Fibroblast of lung (primary cell): ENCODE data around the gene DGLUCY. TPM values are rescaled to one million over a fixed set of nuclear protein-coding genes. Genes with fewer than 3 reads are reported as not detected.

ENCODE experiments used
- DNase-seq, 2 donors: peaks; one replicate each; pipeline versions ENCODE4 v3.0.0 to v3.0.0-alpha.2; 2010; ENCODE audit warnings: low read depth in 2 of 2
- H2AFZ ChIP-seq: 2 replicates; pipeline ENCODE4 v1.5.1; 2012; ENCODE audit warnings: low read length, control low read depth, inconsistent platforms
- H3K27ac ChIP-seq: 2 replicates; pipeline ENCODE4 v1.5.1; 2011; ENCODE audit warnings: low read length, control low read depth; ENCODE audit not compliant: insufficient read depth
- H3K27me3 ChIP-seq: 2 replicates; pipeline ENCODE4 v1.5.1; 2011; ENCODE audit warnings: mild to moderate bottlenecking, low read length; ENCODE audit not compliant: control insufficient read depth, insufficient read depth
- H3K36me3 ChIP-seq: 2 replicates; pipeline ENCODE4 v1.5.1; 2011; ENCODE audit warnings: low read length; ENCODE audit not compliant: control insufficient read depth, insufficient read depth
- H3K4me1 ChIP-seq: 2 replicates; pipeline ENCODE4 v1.5.1; 2011; ENCODE audit warnings: low read length; ENCODE audit not compliant: control insufficient read depth, insufficient read depth; ENCODE audit errors: extremely low read depth
- H3K4me2 ChIP-seq: 2 replicates; pipeline ENCODE4 v1.5.1; 2011; ENCODE audit warnings: low read length, control low read depth; ENCODE audit not compliant: insufficient read depth; ENCODE audit errors: extremely low read depth
- H3K4me3 ChIP-seq, 4 experiments: fragments of 200-600 bp in 1 of 4; sonication (generic) in 1 of 4; replicated peaks in 1 of 4; 2 replicates each; pipeline ENCODE4 v1.5.1; 2011 to 2016; ENCODE audit warnings: low read length in 4 of 4, low read depth in 3 of 4, mild to moderate bottlenecking in 3 of 4, control low read depth in 2 of 4, inconsistent platforms in 1 of 4, mixed read lengths in 1 of 4; ENCODE audit not compliant: insufficient read depth in 1 of 4; ENCODE audit errors: control extremely low read depth in 1 of 4
- H3K79me2 ChIP-seq: 2 replicates; pipeline ENCODE4 v1.5.1; 2012; ENCODE audit warnings: mild to moderate bottlenecking, low read length, inconsistent platforms; ENCODE audit not compliant: control insufficient read depth, insufficient read depth
- H3K9ac ChIP-seq: 2 replicates; pipeline ENCODE4 v1.5.1; 2011; ENCODE audit warnings: mild to moderate bottlenecking, low read length, control low read depth; ENCODE audit not compliant: insufficient read depth
- H3K9me3 ChIP-seq: 2 replicates; pipeline ENCODE4 v1.5.1; 2012; ENCODE audit warnings: low read depth, low read length; ENCODE audit not compliant: control insufficient read depth, insufficient read depth
- H4K20me1 ChIP-seq: 2 replicates; pipeline ENCODE4 v1.5.1; 2011; ENCODE audit warnings: low read length; ENCODE audit not compliant: control insufficient read depth, insufficient read depth; ENCODE audit errors: extremely low read depth
- CTCF ChIP-seq, 2 donors: IDR thresholded peaks in 1 of 2; conservative IDR thresholded peaks in 1 of 2; 1 replicate in 1 of 2; 2 replicates in 1 of 2; pipeline ENCODE4 v1.5.1; 2011 to 2012; ENCODE audit warnings: low read length in 2 of 2, control low read depth in 1 of 2, inconsistent platforms in 1 of 2, low read depth in 1 of 2, mild to moderate bottlenecking in 1 of 2
- EZH2 ChIP-seq: IDR thresholded peaks from 2 replicates; pipeline ENCODE4 v1.5.1; 2012; ENCODE audit warnings: low read length, control low read depth, mild to moderate bottlenecking; ENCODE audit errors: missing control alignments
- polyA plus RNA-seq, 2 donors: library from polyadenylated mRNA; depleted of rRNA in 1 of 2; stranded (reverse) in 1 of 2; unstranded in 1 of 2; fragments of >200 nt; gene quantifications; 2 replicates each; pipeline ENCODE4 v1.2.1, GENCODE V29; 2011 to 2012; ENCODE audit warnings: missing spikeins in 1 of 2
- total RNA-seq: library from RNA; depleted of rRNA; stranded (reverse); fragments of >200 nt; gene quantifications from 2 replicates; pipeline ENCODE4 v1.2.1, GENCODE V29; 2014

DGLUCY gene
- total and polyA plus RNA-seq, 2 donors (not counting 1 experiment from before 2014, with no cell fraction given), result 26.7 to 62.1 TPM

DNA sequence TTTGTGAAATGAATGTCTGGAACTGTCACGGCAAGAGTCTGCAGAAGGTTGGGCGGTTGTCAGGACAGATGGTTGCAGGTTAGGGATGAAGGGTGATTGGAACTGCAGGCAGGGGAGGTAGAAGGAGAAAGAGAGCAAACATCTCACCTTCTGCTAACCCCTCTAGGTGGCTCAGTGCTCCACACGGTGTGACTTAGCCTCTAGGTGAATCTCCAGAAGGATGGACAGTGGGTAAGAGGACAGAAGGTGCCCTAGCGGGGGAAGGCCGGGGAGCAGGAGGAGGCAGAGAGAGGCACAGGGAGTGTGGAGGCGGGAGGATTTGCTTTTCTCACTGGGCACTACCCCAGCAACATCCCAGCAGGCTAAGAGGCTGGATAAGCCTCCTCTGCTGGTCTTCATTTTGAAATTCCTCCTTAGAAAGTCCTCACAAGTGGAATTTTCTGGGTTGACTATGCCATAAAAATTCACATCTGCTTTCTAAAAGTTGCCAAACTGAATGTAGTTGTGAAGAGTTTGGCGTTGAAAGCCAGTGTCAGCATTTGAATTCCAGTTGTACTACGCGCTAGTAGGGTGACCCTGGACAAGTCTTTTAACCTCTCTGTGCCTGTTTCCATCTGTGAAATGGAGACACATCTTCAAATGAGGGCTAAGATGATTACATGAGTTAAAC lies 141.3 kb downstream of the DGLUCY start:
- TF ChIP-seq CTCF (conservative IDR thresholded peaks at IDR 0.05 in 1 of 2, IDR thresholded peaks at IDR 0.05 in 1 of 2; ENCODE audit: low read depth in 1 of 2, low read length in 2 of 2), result no peak
- TF ChIP-seq EZH2, result no peak
- DNase-seq, result no peak

DNA sequence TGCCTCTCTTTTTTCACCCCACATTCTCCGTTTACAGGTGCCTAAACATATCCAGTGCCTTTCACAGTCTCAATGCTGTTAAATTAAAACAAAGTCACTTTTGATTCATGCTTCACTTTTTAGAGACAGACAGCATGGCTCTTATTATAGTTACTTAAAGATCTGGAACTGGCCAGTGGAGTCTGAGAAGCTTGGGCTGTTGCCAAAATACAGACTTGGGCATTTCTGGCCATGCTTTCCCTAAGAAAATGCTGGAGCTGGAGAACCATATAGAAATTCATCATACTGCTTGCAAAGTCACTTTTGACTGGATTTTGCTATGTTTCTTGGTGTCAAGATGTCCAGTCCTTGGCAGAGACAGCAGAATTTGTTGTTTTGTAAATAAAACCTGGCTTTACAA lies 142.8 kb downstream of the DGLUCY start:
- DNase-seq, result no peak
- H3K4me2 ChIP-seq, result no peak overlapping the region

More for the DNA sequence above, 141.3 kb downstream of the DGLUCY start:
- Histone ChIP-seq H3K27ac (no peak overlapping the region), H3K27me3 (no peaks in the 10 kb centered on the region), H3K4me3 (no peak overlapping the region), H2AFZ (no peak overlapping the region), H4K20me1 (no peaks in the 10 kb centered on the region), H3K4me2 (no peak overlapping the region), H3K4me1 (peaks cover under 1% of the 10 kb centered on the region), H3K9me3 (no peaks in the 10 kb centered on the region), H3K9ac (no peak overlapping the region), H3K36me3 (no peaks in the 10 kb centered on the region), H3K79me2 (no peaks in the 10 kb centered on the region)

More for the DNA sequence above, 142.8 kb downstream of the DGLUCY start:
- no peaks in the 10 kb centered on the region for H3K36me3 ChIP-seq
- H3K4me3 ChIP-seq, result no peak overlapping the region
- no peaks in the 10 kb centered on the region for H3K27me3 ChIP-seq
- no peaks in the 10 kb centered on the region for H3K9me3 ChIP-seq
- no peak overlapping the region for H3K27ac ChIP-seq
- H3K79me2 ChIP-seq, result no peaks in the 10 kb centered on the region
- no peak overlapping the region for H2AFZ ChIP-seq
- no peaks in the 10 kb centered on the region for H4K20me1 ChIP-seq
- no peak overlapping the region for H3K9ac ChIP-seq
- TF ChIP-seq CTCF (conservative IDR thresholded peaks at IDR 0.05 in 1 of 2, IDR thresholded peaks at IDR 0.05 in 1 of 2; ENCODE audit: low read depth in 1 of 2, low read length in 2 of 2) (no peak), EZH2 (no peak)
- no peaks in the 10 kb centered on the region for H3K4me1 ChIP-seq
